Adipocyte (in vitro differentiated cells): ENCODE results near the gene LILRA5.
"Not testable (repeated sequence)": the region's sequence is repeated elsewhere in the genome, so short reads cannot be mapped to it uniquely, and the experiment has no call there.

Experiments used
- DNase-seq: peaks from one replicate; pipeline ENCODE4 v3.0.0-alpha.2; 2015; ENCODE audit warnings: low read depth
- H3K27me3 ChIP-seq: replicated peaks from 2 replicates; pipeline ENCODE4 v1.7.0; 2013; ENCODE audit warnings: mild to moderate bottlenecking, low read length, moderate library complexity; ENCODE audit not compliant: control insufficient read depth, insufficient read depth
- H3K36me3 ChIP-seq: 2 replicates; pipeline ENCODE4 v1.7.0; 2013; ENCODE audit warnings: low read length, mild to moderate bottlenecking, moderate library complexity; ENCODE audit not compliant: control insufficient read depth, insufficient read depth, severe bottlenecking
- H3K4me1 ChIP-seq: 2 replicates; pipeline ENCODE4 v1.7.0; 2013; ENCODE audit warnings: mild to moderate bottlenecking, low read length, moderate library complexity; ENCODE audit not compliant: control insufficient read depth, insufficient read depth
- H3K4me3 ChIP-seq: 2 replicates; pipeline ENCODE4 v1.7.0; 2013; ENCODE audit warnings: mild to moderate bottlenecking, low read length, moderate library complexity
- H3K9ac ChIP-seq: 2 replicates; pipeline ENCODE4 v1.7.0; 2013; ENCODE audit warnings: mild to moderate bottlenecking, low read length, moderate library complexity
- H3K9me3 ChIP-seq: 2 replicates; pipeline ENCODE4 v1.7.0; 2013; ENCODE audit warnings: mild to moderate bottlenecking, low read length, moderate library complexity; ENCODE audit not compliant: control insufficient read depth

LILRA5 gene

DNA sequence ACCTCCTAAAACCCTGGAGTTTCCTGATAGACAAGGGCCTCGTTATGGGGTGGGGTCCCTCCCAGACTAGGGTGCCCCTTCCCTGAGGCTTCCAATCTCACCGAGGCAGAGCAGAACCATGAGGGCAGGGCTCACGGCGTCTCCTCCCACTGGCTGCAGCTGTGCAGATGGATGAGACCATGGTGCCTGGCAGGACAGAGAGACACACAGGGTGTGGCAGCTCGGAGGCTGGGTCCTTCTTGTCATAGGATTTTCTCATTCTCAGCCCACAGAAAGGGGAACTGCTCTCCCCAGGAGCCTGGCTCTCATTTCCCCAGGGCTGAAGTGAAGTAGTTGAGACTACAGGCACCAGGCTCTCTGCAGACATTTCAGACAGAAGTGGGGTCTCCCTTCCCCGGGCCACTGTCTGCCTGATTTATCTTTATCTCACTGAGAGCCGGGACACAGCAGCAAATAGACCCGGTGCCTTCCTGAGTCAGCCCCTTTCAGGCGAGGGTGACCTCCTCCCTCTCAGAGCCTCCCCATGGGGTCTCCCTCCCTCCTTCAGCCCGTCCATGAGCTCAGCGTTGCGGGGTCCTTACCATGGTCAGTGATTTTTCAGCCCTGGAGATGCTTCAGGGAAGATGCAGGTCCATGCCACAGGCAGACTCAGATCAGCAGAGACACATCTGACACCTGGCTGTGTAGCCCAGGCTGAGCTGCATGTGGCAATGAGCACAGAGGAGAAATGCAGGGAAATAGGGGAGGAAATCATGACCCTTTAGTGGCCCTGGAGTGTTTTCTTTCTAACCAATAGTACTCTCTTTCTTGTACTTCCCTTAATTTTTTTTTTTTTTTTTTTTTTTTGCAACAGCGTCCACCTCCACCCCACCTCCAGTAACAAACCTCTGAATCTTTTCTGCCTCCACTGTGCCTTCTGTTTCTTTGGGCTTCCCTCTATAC, at the start of gene LILRA5:
TSS of gene LILRA5 (minus strand) at position 731 of the 942 bp plus-strand sequence. CDS start at position 584, 147 bp downstream.
- no peak within 1 kb of the TSS for H3K9ac ChIP-seq
- H3K4me1 ChIP-seq = no peaks in the 10 kb centered on the region
- peaks cover 22% of the 10 kb centered on the region for H3K27me3 ChIP-seq
- no peak within 1 kb of the TSS for H3K4me3 ChIP-seq
- no peaks in the 10 kb centered on the region for H3K9me3 ChIP-seq
- H3K36me3 ChIP-seq = no peaks in the 10 kb centered on the region
- DNase-seq = no peak

DNA sequence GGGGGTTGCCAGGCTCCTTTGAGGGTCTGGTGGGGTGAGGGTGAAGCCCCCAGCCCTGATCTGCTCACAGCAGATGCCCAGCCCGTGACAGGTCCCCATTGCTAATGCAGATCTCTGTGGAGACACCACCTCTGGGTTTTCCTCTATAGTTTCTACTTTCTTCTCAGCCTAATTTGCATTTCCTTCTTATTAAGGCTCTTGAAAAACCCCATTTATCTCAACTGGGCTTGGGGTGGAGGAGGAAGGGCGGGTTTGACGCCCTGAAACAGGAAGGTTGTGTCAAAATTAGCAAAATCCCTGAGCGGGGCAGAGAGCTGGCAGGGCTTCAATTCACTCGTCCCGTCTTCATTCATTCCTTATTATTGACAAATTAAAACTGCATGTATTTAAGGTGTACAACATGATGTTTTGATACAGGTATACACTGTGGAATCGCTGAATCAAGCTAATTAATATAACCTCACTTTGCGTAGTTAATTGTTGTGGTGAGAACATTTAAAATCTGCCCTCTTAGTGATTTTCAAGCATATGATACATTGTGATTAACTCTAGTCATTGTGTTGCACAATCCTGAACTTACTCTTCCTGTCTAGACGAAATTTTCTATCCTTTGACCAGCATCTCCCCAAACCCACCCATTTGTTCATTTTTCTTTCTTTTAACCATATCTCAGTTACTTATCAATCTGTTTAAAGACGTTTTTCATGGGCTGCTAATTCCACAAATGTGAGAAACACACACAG, 48.9 kb upstream of the LILRA5 start:
- H3K4me1 ChIP-seq, H3K36me3 ChIP-seq, H3K27me3 ChIP-seq, DNase-seq, H3K9ac ChIP-seq, H3K9me3 ChIP-seq, H3K4me3 ChIP-seq: not testable (repeated sequence)

DNA sequence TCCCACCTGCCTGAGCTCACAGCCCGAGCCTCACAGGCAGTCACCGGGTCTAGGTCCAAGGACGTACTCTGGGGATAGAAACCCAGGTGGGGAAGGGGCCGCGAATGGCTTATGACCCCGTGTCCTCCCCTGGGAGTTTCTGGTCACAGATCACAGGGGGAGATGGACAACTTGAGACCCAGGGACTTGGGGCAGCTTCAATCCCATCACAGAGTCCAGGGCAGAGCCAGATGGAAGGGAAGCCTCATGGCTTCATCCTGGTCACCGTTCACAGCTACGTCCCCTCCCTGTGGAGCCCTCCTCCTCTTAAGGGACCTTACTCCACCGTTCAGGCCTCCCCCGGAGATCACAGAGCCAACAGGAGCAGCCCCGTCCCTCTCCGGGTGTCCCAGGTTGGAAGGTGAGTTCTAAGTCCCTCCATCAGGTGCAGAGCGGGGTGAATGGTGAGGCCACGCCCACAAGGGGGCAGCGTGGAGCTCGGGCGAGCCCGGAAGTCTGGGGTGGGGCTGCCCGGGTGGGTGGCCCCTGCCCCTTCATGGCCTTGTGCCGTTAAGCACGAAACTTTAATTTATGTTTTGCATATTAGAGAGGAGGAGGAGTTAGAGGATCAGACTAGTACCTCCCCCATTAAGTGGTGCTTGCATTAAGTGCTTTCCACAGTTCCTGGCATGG, 46.3 kb upstream of the LILRA5 start:
- not testable (repeated sequence) for H3K27me3 ChIP-seq, H3K4me3 ChIP-seq, H3K9me3 ChIP-seq, H3K9ac ChIP-seq, H3K4me1 ChIP-seq, H3K36me3 ChIP-seq, DNase-seq

DNA sequence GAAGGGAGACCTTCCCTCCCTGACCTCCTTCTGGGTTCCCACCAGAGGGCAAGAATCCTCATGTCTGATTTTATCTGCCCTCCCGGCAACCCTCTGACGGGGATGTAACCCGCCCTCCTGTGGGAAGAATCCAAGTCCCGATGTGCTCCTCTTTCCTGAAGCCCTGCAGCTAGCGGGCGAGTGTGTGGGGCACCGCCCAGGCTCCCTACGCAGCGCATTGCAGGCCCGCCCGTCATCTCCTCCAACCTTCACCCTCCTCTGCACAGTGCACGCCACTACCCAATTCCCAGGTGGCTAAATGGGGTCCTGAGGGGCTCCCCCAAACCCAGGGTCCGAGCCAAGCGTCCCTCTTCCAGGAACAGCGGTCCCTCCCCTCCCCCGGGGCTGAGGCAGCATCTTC, 44.4 kb upstream of the LILRA5 start:
- Histone ChIP-seq H3K4me1 (no peaks in the 10 kb centered on the region), H3K9ac (no peak overlapping the region), H3K4me3 (no peak overlapping the region), H3K9me3 (no peaks in the 10 kb centered on the region), H3K36me3 (peaks cover 5% of the 10 kb centered on the region), H3K27me3 (no peaks in the 10 kb centered on the region)
- no peak for DNase-seq

DNA sequence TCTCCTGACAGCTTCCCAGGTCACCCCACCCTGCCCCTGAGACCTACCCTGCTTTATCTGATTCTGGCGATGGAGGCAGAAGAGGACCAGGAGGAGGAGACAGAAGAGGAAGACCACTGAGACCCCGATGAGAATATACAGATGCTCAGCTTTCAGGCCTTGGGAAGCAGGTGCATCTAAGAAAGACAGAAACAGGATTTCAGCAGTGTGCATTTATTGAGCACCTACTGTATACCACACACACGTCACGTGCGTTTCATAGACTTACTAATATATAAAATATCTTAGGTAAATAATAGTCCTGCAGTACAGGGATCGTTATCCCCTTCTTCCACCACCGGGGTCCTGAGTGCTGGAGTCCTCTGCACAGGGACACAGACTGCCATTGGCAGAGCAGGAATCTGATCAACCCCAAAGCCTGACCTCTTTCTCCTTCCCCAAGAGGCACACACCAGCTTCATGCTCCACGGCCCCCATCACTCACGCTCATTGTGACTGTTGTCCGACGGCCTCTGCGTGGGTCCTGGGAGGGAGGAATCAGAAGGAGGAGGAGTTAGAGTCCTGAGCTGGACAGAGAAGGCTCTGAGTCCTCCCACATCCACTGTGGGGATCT, 43.6 kb upstream of the LILRA5 start:
- H3K4me3 ChIP-seq = no peak overlapping the region
- H3K9me3 ChIP-seq = no peaks in the 10 kb centered on the region
- H3K36me3 ChIP-seq = peaks cover 5% of the 10 kb centered on the region
- H3K9ac ChIP-seq = no peak overlapping the region
- no peaks in the 10 kb centered on the region for H3K27me3 ChIP-seq
- H3K4me1 ChIP-seq = no peaks in the 10 kb centered on the region
- no peak for DNase-seq

DNA sequence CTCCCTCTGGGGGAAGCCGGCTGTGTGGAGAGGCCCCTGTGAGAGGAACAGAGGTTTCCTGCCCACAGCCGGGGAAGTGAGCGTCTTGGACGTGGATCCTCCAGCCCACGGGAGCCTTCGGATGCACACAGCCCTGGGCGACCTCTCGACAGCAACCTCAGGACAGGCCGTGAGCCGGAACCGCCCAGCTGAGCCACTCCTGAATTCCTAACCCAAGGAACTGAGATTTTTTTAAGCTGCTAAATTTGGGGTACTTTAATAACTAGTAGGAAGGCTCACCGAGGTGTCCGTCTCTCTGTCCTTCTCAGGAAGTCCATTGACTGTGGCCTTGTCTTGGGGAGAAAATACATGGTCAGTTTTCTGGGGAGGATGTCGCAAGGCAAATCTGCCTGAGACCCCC, 42.7 kb upstream of the LILRA5 start:
- H3K4me3 ChIP-seq = no peak overlapping the region
- H3K9me3 ChIP-seq = no peaks in the 10 kb centered on the region
- no peaks in the 10 kb centered on the region for H3K4me1 ChIP-seq
- H3K36me3 ChIP-seq = peaks cover 3% of the 10 kb centered on the region
- H3K9ac ChIP-seq = no peak overlapping the region
- no peaks in the 10 kb centered on the region for H3K27me3 ChIP-seq
- no peak for DNase-seq

DNA sequence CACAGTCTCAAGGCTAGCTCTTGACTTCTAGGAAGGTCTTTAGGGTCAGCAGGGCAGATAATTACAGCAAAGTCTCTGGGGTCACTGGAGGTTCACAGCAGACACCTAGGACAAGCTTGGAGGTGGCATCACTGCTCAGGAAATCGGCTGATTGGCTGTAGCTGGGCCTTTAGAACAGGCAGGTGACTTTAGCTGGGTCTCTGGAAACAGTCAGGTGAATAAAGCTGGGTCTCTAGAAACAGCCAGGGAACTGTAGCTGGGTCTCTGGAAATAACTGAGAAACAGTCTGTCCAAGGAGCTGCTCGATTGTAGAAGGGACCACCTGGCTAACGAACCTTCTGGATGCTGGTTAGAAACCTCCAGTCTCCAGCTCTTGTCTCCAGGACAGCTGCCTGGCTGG, 41.8 kb upstream of the LILRA5 start:
- H3K27me3 ChIP-seq = no peaks in the 10 kb centered on the region
- no peak overlapping the region for H3K9ac ChIP-seq
- H3K4me1 ChIP-seq = no peaks in the 10 kb centered on the region
- no peak overlapping the region for H3K4me3 ChIP-seq
- peaks cover 3% of the 10 kb centered on the region for H3K36me3 ChIP-seq
- no peaks in the 10 kb centered on the region for H3K9me3 ChIP-seq
- no peak for DNase-seq

DNA sequence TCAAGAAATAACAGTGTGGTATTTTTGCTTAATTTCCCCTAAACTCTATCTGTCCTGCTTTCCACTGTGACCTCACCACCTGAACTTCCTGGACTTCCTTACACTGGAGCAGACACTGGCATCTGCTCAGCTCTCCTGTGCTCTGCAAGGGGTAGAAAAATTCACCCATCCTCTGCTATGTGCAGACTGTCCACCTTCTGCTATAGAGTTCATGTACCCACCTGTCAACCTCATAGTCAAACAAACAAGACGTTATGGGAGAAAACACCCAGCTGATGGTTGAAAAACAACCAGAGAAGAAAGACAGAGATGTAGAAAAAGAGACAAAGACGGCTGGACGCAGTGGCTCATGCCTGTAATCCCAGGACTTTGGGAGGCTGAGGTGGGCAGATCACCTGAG, 39.6 kb upstream of the LILRA5 start:
- Histone ChIP-seq H3K4me1 (no peaks in the 10 kb centered on the region), H3K27me3 (peaks cover 6% of the 10 kb centered on the region)
- no peak for DNase-seq

DNA sequence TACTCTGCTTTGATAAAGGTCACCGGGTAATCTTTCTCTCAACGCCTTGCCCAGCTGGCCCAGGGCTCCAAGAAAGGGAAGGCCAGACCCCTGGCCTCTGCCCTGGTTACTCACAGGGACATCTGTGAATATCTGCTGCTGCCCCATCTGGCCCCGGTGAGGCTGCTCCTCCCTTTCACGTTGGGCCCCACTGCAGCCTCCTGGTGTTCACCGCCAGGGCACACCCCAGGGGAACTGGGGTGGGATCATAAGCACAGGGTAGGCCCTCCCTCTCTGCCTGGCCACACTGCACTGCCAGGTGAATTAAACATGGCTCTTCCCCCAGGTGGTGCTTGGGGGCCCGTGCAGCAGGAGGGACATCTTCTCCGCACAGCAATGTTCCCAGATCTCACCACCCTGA, 39.1 kb upstream of the LILRA5 start:
- no peak for DNase-seq
- no peak overlapping the region for H3K9ac ChIP-seq
- no peak overlapping the region for H3K4me3 ChIP-seq
- no peaks in the 10 kb centered on the region for H3K9me3 ChIP-seq
- H3K27me3 ChIP-seq = peaks cover 6% of the 10 kb centered on the region
- peaks cover 3% of the 10 kb centered on the region for H3K36me3 ChIP-seq
- H3K4me1 ChIP-seq = no peaks in the 10 kb centered on the region

More for the DNA sequence above, 39.6 kb upstream of the LILRA5 start:
- no peaks in the 10 kb centered on the region for H3K9me3 ChIP-seq
- no peak overlapping the region for H3K4me3 ChIP-seq
- H3K36me3 ChIP-seq = peaks cover 3% of the 10 kb centered on the region
- no peak overlapping the region for H3K9ac ChIP-seq

DNA sequence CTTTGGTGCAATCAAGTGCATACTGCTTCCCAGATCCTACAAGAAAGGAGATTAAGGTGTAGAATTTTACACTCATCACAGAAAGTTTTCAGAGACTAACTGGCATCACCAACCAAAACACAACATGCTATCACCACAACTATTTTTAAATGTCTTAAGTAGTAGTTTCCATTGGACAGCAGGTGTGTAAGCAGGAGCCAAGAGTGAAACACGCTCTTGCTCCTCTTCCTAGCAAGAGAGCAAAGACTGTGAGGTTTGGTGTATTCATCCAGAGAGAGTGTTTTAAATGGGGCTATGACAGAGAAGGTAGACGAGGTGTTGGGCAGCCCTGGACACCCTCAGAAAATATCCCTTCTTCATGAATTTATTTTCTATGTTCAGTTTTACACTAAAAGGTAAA, 38.5 kb upstream of the LILRA5 start:
- no peak overlapping the region for H3K4me3 ChIP-seq
- peaks cover 6% of the 10 kb centered on the region for H3K27me3 ChIP-seq
- no peak for DNase-seq
- peaks cover 3% of the 10 kb centered on the region for H3K36me3 ChIP-seq
- H3K9me3 ChIP-seq = no peaks in the 10 kb centered on the region
- no peak overlapping the region for H3K9ac ChIP-seq
- no peaks in the 10 kb centered on the region for H3K4me1 ChIP-seq

DNA sequence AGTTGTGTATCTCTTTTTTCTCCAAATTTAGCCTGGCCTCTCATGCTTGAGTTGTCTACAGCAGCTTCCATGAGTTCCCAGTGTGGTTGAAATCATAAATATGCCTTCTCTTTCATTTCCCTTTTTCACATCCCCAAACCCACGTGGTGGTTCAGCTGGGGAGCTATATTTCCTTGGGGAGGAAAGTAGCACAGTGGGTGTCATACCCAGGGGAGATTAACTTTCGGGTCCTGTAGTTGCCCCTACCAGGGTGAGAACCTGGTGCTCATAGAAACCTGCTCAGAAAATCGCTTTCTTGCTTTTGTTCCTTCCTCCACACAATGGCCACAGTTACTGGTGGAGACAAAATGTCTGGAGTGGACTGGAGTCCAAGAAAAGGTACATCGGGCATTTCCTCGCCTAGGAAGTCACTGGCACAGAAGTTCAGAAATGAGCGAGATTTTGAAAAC, 33.0 kb upstream of the LILRA5 start:
- no peaks in the 10 kb centered on the region for H3K4me1 ChIP-seq
- no peak overlapping the region for H3K4me3 ChIP-seq
- no peak overlapping the region for H3K9ac ChIP-seq
- no peaks in the 10 kb centered on the region for H3K36me3 ChIP-seq
- H3K9me3 ChIP-seq = no peaks in the 10 kb centered on the region
- DNase-seq = no peak
- H3K27me3 ChIP-seq = peaks cover 9% of the 10 kb centered on the region
